Activated naive CD4-positive, alpha-beta T cell treated with anti-CD3 and anti-CD28 coated beads, Interleukin-2, amount 50 U/mL, for 16 hours (primary cell): ENCODE data around the gene MVB12B.
"Not testable (repeated sequence)": the region's sequence is repeated elsewhere in the genome, so short reads cannot be mapped to it uniquely, and the experiment has no call there.

Experiments
- DNase-seq: peaks from one replicate; pipeline ENCODE4 v3.0.0-alpha.2; 2020

Gene MVB12B

GRCh38 chr9:126526218-126527108 lies 199.8 kb downstream of the MVB12B start:
- no peak for DNase-seq

GRCh38 chr9:126527109-126527825 lies 200.6 kb downstream of the MVB12B start:
- no peak for DNase-seq

- DNase-seq: no peak
Observed at GRCh38 chr9:126528111-126528510, 201.5 kb downstream of the MVB12B start.

GRCh38 chr9:126528915-126529314 lies 202.3 kb downstream of the MVB12B start:
- no peak for DNase-seq

GRCh38 chr9:126531035-126531571 lies 204.5 kb downstream of the MVB12B start:
- DNase-seq: no peak

GRCh38 chr9:126531591-126531990 lies 205.0 kb downstream of the MVB12B start:
- no peak for DNase-seq

GRCh38 chr9:126532019-126532462 lies 205.4 kb downstream of the MVB12B start:
- DNase-seq: no peak

GRCh38 chr9:126532489-126532888 lies 205.9 kb downstream of the MVB12B start:
- no peak for DNase-seq

GRCh38 chr9:126532951-126533925 lies 206.6 kb downstream of the MVB12B start:
- DNase-seq: no peak

- DNase-seq: no peak
Observed at GRCh38 chr9:126533926-126534310, 207.3 kb downstream of the MVB12B start.

- DNase-seq: no peak
Observed at GRCh38 chr9:126534431-126535186, 208.0 kb downstream of the MVB12B start.

- DNase-seq: no peak
Observed at GRCh38 chr9:126536131-126536530, 209.5 kb downstream of the MVB12B start.

DNA sequence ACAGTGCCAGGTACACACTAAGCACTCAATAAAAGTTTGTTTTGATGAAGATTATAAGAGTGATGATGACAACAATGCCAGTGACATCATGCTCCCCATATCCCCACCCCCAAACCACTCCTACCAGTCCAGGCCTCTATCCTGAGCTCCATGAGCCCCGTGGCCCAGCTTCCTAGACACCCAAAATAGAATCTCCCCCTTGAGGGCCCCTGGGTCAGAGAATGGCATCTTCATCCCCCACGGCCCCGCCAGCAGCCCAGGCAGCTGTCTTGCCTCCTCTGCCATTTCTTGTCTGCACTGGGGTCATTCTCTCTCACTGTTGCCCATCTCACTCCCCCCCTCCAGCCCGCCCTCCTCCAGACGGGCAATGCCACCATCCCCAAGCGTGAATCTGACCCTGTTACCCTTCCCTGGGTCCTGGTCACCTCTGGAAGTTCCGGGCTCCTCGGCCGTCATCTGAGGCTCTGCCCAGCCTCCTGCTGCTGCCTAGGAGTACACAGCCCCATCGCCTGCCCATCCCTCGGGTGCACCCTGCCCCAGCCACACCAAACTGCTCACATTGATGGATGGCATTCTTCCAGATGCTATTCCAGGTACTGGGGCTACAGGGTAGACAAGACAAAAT lies 210.3 kb downstream of the MVB12B start:
- DNase-seq: no peak

DNA sequence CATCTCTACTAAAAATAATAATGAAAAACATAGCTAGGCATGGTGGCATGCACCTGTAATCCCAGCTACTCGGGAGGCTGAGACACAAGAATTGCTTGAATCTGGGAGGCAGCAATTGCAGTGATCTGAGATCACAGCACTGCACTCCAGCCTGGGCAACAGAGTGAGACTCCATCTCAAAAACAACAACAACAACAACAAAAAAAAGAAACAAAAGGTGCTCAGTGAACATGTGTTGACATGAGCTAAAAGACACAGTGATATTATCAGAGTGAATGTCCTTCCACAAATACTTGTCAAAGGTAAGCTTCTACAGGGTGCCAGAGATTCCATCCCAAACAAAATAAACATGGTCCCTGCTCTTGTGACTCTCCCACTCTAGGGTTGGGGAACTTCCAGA lies 211.9 kb downstream of the MVB12B start:
- DNase-seq: no peak

DNA sequence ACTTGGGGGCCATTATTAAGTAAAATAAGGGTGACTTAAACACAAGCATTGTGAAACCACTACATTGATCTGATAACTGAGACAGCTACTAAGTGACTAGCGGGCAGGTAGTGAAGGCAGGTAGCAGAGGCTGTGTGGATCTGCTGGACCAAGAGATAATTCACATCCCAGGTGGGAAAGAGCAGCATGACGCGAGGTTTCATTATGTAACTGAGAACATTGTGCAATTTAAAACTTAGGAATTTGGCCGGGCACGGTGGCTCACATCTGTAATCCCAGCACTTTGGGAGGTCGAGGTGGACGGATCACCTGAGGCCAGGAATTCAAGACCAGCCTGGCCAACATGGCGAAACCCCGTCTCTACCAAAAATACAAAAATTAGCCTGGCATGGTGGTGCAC lies 213.8 kb downstream of the MVB12B start:
- not testable (repeated sequence) for DNase-seq

DNA sequence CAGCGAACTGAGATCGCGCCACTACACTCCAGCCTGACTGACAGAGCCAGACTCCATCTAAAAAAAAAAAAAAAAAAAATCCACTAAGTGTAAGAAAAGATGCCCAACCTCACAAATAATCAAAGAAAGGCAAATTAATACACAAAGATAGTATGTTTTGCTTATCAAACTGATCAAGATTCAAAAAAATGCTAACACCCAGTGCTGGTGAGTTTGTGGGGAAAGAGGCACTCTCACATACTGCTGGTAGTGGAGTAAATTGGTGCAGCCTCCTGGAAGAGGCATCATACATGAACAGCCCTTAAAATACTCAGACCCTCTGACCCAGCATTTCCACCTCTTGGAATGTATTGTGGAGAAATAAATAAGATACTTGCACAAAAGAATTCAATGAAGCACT lies 216.9 kb downstream of the MVB12B start:
- no peak for DNase-seq

DNA sequence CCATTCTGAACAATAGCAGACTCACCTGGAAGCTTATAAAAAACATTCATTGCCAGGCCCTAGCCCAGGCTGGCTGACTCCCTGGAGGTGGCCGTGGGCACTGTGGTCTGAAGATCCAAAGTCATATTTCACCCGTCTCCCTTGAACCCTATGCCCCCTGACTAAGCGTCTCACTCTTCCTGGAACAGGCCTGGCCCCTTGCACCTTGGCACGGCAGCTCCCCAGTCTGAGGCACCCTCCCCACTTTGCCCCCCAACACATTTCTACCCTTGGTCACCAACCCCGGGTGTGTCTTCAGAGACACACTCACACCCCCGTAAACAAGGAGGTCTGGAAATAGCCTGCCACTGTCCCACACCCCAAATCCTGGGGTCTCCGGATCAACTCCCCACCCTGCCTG lies 218.5 kb downstream of the MVB12B start:
- no peak for DNase-seq

DNA sequence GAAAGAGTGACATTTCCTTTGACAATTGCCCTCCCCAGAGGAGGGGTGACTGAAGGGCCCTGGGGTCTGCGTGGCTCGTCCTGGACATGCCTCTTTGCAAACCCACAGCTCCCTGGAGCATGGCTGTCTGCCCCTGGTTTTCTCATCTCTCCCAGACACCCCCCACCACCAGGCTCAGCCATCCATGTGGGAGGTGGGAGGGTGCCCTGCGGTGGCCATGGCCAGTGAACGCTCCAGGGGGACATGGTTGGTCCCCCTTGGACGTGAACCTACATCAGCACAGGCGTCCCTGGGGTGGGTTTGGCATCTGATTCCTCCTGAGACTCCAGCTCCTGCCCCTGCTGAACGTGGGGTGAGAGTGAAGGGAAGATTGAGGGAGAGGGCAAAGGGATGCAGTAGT lies 219.4 kb downstream of the MVB12B start:
- no peak for DNase-seq

DNA sequence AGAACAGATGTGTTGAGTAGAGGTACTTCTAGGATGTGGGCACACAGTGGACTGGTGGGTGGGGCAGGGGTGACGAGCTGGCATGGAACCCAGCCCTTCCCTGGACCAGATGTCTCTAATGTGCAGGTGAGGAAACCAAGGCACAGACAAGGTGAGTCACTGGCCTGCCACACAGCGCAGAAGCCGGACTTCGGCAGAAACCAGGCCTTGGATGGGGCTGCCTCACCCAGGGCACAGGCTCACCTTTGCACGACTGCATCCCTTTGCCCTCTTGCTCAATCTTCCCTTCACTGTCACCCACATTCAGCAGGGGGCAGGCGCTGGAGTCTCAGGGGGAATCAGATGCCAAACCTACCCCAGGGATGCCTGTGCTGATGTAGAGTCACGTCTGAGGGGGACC lies 221.7 kb downstream of the MVB12B start:
- no peak for DNase-seq

- DNase-seq: no peak
Observed at GRCh38 chr9:126549246-126550006, 222.8 kb downstream of the MVB12B start.
